ENCODE measurements around the gene FCAMR.

DNA sequence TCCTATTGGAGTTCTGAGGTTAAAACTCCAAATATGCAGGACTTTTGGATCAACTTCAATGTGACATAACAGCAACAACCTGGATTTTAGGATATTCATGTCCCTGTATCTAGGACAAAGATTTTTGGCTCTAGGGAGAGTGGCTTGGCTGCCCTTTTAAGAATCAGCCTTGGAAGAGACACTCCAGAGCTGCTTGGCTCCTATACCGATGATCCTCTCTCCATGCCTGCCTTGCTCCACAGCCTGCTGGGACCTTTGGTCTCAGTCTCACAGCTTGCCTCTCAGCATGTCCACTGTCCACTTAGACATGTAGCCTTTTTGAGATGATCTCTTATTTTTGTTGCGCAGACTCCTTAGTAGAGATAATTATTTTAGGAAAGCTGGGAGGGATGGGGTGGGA lies 44.0 kb downstream of the FCAMR start:
- TF ChIP-seq EZH2 (IDR thresholded peaks at IDR 0.05; ENCODE audit: insufficient read depth, poor library complexity, severe bottlenecking) = no peak
- no peak for TF ChIP-seq EZH2phosphoT487 (IDR thresholded peaks at IDR 0.05; ENCODE audit: insufficient read depth, low read depth)

Data from GM23248 (cell line).